Astrocyte of the spinal cord (primary cell): ENCODE data around the gene ZNF841.
"Not testable (repeated sequence)": the region's sequence is repeated elsewhere in the genome, so short reads cannot be mapped to it uniquely, and the experiment has no call there.

Source experiments
- DNase-seq: peaks from one replicate; pipeline ENCODE4 v3.0.0; 2011; ENCODE audit warnings: low read depth, low spot score
- H3K4me3 ChIP-seq: 2 replicates; pipeline ENCODE4 v1.5.1; 2011; ENCODE audit warnings: low read depth, mild to moderate bottlenecking, low read length, moderate library complexity
- CTCF ChIP-seq: IDR thresholded peaks from 2 replicates; pipeline ENCODE4 v1.5.1; 2012; ENCODE audit warnings: low read depth, mild to moderate bottlenecking, low read length, inconsistent platforms
- in situ Hi-C: cut with HindIII; loops from 2 replicates; pipeline ENCODE4 v1.10.0; 2017; ENCODE audit warnings: low sequenced_read_pairs

The ZNF841 gene

GRCh38 chr19:52034051-52034728 is 61.4 kb downstream of the ZNF841 start:
- no peak overlapping the region for H3K4me3 ChIP-seq
- TF ChIP-seq CTCF, result no peak
- peak; percentile 17 for DNase-seq
- in situ Hi-C loops, result no loop called here

GRCh38 chr19:52028780-52029123 is 66.8 kb downstream of the ZNF841 start:
- in situ Hi-C loops, result no loop called here
- no peak for TF ChIP-seq CTCF
- no peak for DNase-seq
- peak overlapping the region; percentile 90 for H3K4me3 ChIP-seq

- in situ Hi-C loops, result no loop called here
Measured at GRCh38 chr19:52028027-52028779, 67.4 kb downstream of the ZNF841 start, which contains the start of gene ZNF614. Gene ZNF614 (minus strand): TSS chr19:52028379. CDS start chr19:52025745, 2,634 bp downstream.

GRCh38 chr19:52026255-52026990 is 69.1 kb downstream of the ZNF841 start:
- in situ Hi-C loops, H3K4me3 ChIP-seq, DNase-seq: not testable (repeated sequence)

More at GRCh38 chr19:52028027-52028779, 67.4 kb downstream of the ZNF841 start, which contains the start of gene ZNF614:
- TF ChIP-seq CTCF, result no peak
- DNase-seq, result peak; percentile 91
- peak within 1 kb of the TSS; percentile 90 for H3K4me3 ChIP-seq

- in situ Hi-C loops, result not testable (repeated sequence)
Measured at GRCh38 chr19:52024478-52024877, 71.1 kb downstream of the ZNF841 start.

GRCh38 chr19:52022193-52022592 is 73.4 kb downstream of the ZNF841 start:
- TF ChIP-seq CTCF, result no peak
- in situ Hi-C loops, result no loop called here

More at GRCh38 chr19:52024478-52024877, 71.1 kb downstream of the ZNF841 start:
- H3K4me3 ChIP-seq, DNase-seq: not testable (repeated sequence)

GRCh38 chr19:52020506-52020905 is 75.1 kb downstream of the ZNF841 start:
- no peak for DNase-seq
- H3K4me3 ChIP-seq, result no peak overlapping the region
- in situ Hi-C loops, result no loop called here
- no peak for TF ChIP-seq CTCF

More at GRCh38 chr19:52022193-52022592, 73.4 kb downstream of the ZNF841 start:
- DNase-seq, result no peak
- no peak overlapping the region for H3K4me3 ChIP-seq
